K562 (cell line): ENCODE results near the gene TFAP2A. TPM values are rescaled to one million over a fixed set of nuclear protein-coding genes. Genes with fewer than 3 reads are reported as not detected.

ENCODE experiments used
- ATAC-seq: fragments of 200-7000 bp; cut with Tn5 transposase; 3 replicates; pipeline ENCODE4 v1.9.1; 2020; ENCODE audit warnings: moderate library complexity
- BruUV-seq: library from RNA; stranded (reverse); fragments of 400-500 nt; replicated peaks from 2 replicates; lab custom pipeline; 2021; lab: Mats Ljungman, UMichigan
- CTCF ChIA-PET: fragments of 300-600 bp; formaldehyde crosslinking; extraction: SDS; loops from one replicate; lab custom pipeline; 2021; ENCODE audit warnings: low intra/inter-chr PET ratio; lab: Yijun Ruan, JAX
- POLR2A ChIA-PET: fragments of 300-600, 350-650 bp; sonication (Branson Sonifier 250); formaldehyde crosslinking; extraction: SDS; loops from one replicate; lab custom pipeline; 2021; ENCODE audit warnings: antibody characterized with exemption, inconsistent platforms; lab: Yijun Ruan, JAX
- DNase-seq, 4 experiments: peaks; one replicate each; pipeline versions ENCODE4 v3.0.0 to v3.0.0-alpha.2; 2011 to 2018; ENCODE audit warnings: low spot score in 3 of 4, mixed read lengths in 3 of 4; ENCODE audit errors: extremely low read depth in 1 of 4
- FAIRE-seq: peaks from 2 replicates; lab custom pipeline; 2011; peaks lifted over from hg19 to GRCh38; lab: Jason Lieb, UNC
- H2AFZ ChIP-seq: 2 replicates; pipeline ENCODE4 v1.6.0; 2011; ENCODE audit warnings: low read depth, low read length, control low read depth, inconsistent platforms
- H3K27ac ChIP-seq: fragments of 200-600 bp; 3 replicates; pipeline ENCODE4 v1.8.0; 2011; ENCODE audit warnings: low read depth, mild to moderate bottlenecking, control low read depth, inconsistent platforms, low read length, moderate library complexity, mixed read lengths; ENCODE audit errors: extremely low read depth
- H3K27me3 ChIP-seq, 2 experiments: fragments of 300-600 bp in 1 of 2; 2 replicates in 1 of 2; 3 replicates in 1 of 2; pipeline versions ENCODE4 v1.6.0 to v1.8.0; 2011; ENCODE audit warnings: inconsistent platforms in 2 of 2, low read length in 2 of 2, mild to moderate bottlenecking in 1 of 2, mixed read lengths in 1 of 2, moderate library complexity in 1 of 2; ENCODE audit not compliant: control insufficient read depth in 2 of 2, insufficient read depth in 2 of 2
- H3K36me3 ChIP-seq: fragments of 300-600 bp; 3 replicates; pipeline ENCODE4 v1.8.0; 2011; ENCODE audit warnings: mild to moderate bottlenecking, low read length, inconsistent platforms; ENCODE audit not compliant: control insufficient read depth, insufficient read depth
- H3K4me1 ChIP-seq, 2 experiments: fragments of 200-600 bp in 1 of 2; replicated peaks in 1 of 2; 2 replicates in 1 of 2; 3 replicates in 1 of 2; pipeline versions ENCODE4 v1.5.1 to v1.8.0; 2011; ENCODE audit warnings: inconsistent platforms in 2 of 2, low read length in 2 of 2, mild to moderate bottlenecking in 1 of 2, mixed read lengths in 1 of 2, moderate library complexity in 1 of 2; ENCODE audit not compliant: control insufficient read depth in 2 of 2, insufficient read depth in 2 of 2
- H3K4me2 ChIP-seq: 2 replicates; pipeline ENCODE4 v1.6.1; 2011; ENCODE audit warnings: low read length, control low read depth, inconsistent platforms, mixed read lengths; ENCODE audit not compliant: insufficient read depth
- H3K4me3 ChIP-seq: fragments of 200-600 bp; sonication (generic), shearing (Covaris generic); 2 replicates; pipeline ENCODE4 v1.5.1; 2016; ENCODE audit warnings: control low read depth, inconsistent platforms
- H3K79me2 ChIP-seq: fragments of 200-600 bp; 3 replicates; pipeline ENCODE4 v1.8.0; 2011; ENCODE audit warnings: low read length, inconsistent platforms; ENCODE audit not compliant: control insufficient read depth, insufficient read depth
- H3K9ac ChIP-seq, 2 experiments: 2 replicates each; pipeline versions ENCODE4 v1.6.0 to v1.6.1; 2011; ENCODE audit warnings: low read depth in 2 of 2, low read length in 2 of 2, control low read depth in 1 of 2, inconsistent platforms in 1 of 2, mild to moderate bottlenecking in 1 of 2, mixed read lengths in 1 of 2; ENCODE audit not compliant: insufficient read depth in 1 of 2
- H3K9me1 ChIP-seq: one replicate; pipeline ENCODE4 v1.6.0; 2011; ENCODE audit warnings: inconsistent platforms, mild to moderate bottlenecking, low read length, moderate library complexity; ENCODE audit not compliant: control insufficient read depth, insufficient read depth
- H3K9me3 ChIP-seq: replicated peaks from 2 replicates; pipeline ENCODE4 v1.5.1; 2011; ENCODE audit warnings: low read depth, low read length, inconsistent platforms; ENCODE audit not compliant: control insufficient read depth, insufficient read depth
- H4K20me1 ChIP-seq: replicated peaks from 2 replicates; pipeline ENCODE4 v1.6.1; 2011; ENCODE audit warnings: low read length, inconsistent platforms, mixed read lengths; ENCODE audit not compliant: control insufficient read depth, insufficient read depth
- BDP1 ChIP-seq: IDR thresholded peaks from 3 replicates; pipeline ENCODE4 v1.6.1; 2011; ENCODE audit not compliant: insufficient read length, insufficient read depth
- DMBX1 ChIP-seq: fragments of 250-450 bp; sonication (Bioruptor Pico); IDR thresholded peaks from 2 replicates; pipeline ENCODE4 v1.8.0; 2022; ENCODE audit warnings: inconsistent platforms, mild to moderate bottlenecking, moderate library complexity, borderline replicate concordance
- KAT8 ChIP-seq: fragments of 450-650 bp; IDR thresholded peaks from 2 replicates; pipeline ENCODE4 v1.6.1; 2016; ENCODE audit warnings: low read depth, mild to moderate bottlenecking
- L3MBTL2 ChIP-seq: fragments of 450-650 bp; IDR thresholded peaks from 2 replicates; pipeline ENCODE4 v1.6.1; 2016; ENCODE audit warnings: mild to moderate bottlenecking, moderate library complexity
- MIER1 ChIP-seq: fragments of 450-650 bp; IDR thresholded peaks from 2 replicates; pipeline ENCODE4 v1.6.1; 2016; ENCODE audit warnings: antibody characterized with exemption, mild to moderate bottlenecking, low read depth
- NUFIP1 ChIP-seq: fragments of 450-650 bp; IDR thresholded peaks from 2 replicates; pipeline ENCODE4 v1.6.1; 2018; ENCODE audit not compliant: partially characterized antibody
- RBM34 ChIP-seq: fragments of 200-400 bp; formaldehyde crosslinking; IDR thresholded peaks from 2 replicates; pipeline ENCODE4 v1.6.1; 2018; ENCODE audit warnings: low read length, borderline replicate concordance; ENCODE audit not compliant: insufficient read depth
- SMARCB1 ChIP-seq: IDR thresholded peaks from 2 replicates; pipeline ENCODE4 v1.6.1; 2011; ENCODE audit warnings: improper control_type of control experiment, low read depth; ENCODE audit not compliant: insufficient read length
- WGBS: fragments of 100-300 bp; shearing (Covaris generic); methylation state at CpG from one replicate; pipeline ENCODE4 v1.1.6; 2016; ENCODE audit warnings: low coverage, mixed read lengths; ENCODE audit not compliant: insufficient coverage; ENCODE audit errors: missing lambda C conversion rate; 5-methylcytosine and 5-hydroxymethylcytosine counted together
- in situ Hi-C: fragments of 300-500 bp; cut with MboI; formaldehyde crosslinking; loops from 4 replicates; pipeline ENCODE4 v1.15.0; 2018; ENCODE audit warnings: inconsistent platforms, mixed read lengths
- intact Hi-C: fragments of 100-400 bp; cut with micrococcal nuclease; formaldehyde crosslinking; loops from 2 replicates; pipeline ENCODE4 v1.14.2; 2022
- polyA plus RNA-seq, 8 experiments: library from polyadenylated mRNA; depleted of rRNA in 4 of 8; stranded (reverse) in 5 of 8; unstranded in 3 of 8; fragments of >200 nt; fragmentation: Nextera tagmentation in 2 of 8; fragmentation: Illumina TruSeq in 1 of 8; extraction: Ambion mirVana in 2 of 8; extraction: Trizol in 1 of 8; gene quantifications; 2 replicates each; pipeline versions ENCODE4 v1.2.1 to v1.2.3, GENCODE V29; 2011 to 2014; ENCODE audit warnings: inconsistent platforms in 1 of 8, missing spikeins in 1 of 8
- total RNA-seq, 7 experiments: library from RNA; depleted of rRNA in 6 of 7; stranded (reverse); fragments of >200 nt in 6 of 7; fragmentation: Illumina TruSeq in 2 of 7; extraction: Trizol in 2 of 7; gene quantifications; 2 replicates each; pipeline versions ENCODE4 v1.2.1 to v1.2.3, GENCODE V29; 2011 to 2021; ENCODE audit warnings: low replicate concordance in 1 of 7
- TF ChIP-seq, protein P1 (sequence below): sonication (generic); formaldehyde crosslinking; IDR thresholded peaks from 2 replicates; pipeline ENCODE4 v1.4.0; 2020; ENCODE audit warnings: mild to moderate bottlenecking, missing genetic modification reagents
- TF ChIP-seq, protein P2 (sequence below): sonication (generic); formaldehyde crosslinking; IDR thresholded peaks from 2 replicates; pipeline ENCODE4 v1.8.1; 2022; ENCODE audit warnings: missing genetic modification reagents

The TFAP2A gene
- total and polyA plus RNA-seq, 9 of the 15 experiments (the other 6 are each of a cell fraction or from before 2014, with no cell fraction given), result 0.14 to 0.53 (median 0.19) TPM; not detected in 1

DNA sequence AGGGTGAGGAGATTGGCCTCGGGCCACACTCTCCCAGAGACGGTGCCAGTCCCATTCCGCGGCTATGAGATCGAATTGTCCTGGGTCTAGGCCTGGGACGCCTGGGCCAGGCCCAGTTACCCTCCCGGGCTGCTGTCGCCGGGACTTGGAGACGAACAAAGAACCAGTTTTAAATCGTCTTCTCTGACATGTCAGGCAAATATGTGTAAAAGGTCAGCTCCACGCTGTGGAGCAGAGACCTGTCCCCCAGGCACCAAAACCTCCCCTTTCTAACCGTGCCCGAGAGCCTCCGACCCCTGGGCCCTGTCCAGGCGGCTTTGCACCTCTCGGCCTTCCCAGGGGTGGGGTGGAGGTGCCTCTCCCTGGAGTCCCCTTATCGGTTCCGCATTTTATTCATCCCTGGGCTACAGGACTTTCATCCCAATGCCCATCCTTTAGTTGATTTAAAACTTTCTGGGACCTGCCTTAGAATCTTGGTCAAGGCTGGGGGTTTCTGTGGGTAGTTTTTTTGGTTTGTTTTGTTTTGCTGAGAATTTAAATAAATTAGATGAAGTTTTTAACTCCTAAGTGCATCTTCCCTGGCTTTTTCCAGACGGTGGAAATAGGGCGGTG lies 5.8 kb upstream of the TFAP2A start:
- Histone ChIP-seq H3K79me2 (no peaks in the 10 kb centered on the region), H3K27me3 (peaks cover 39 to 78% of the 10 kb centered on the region in 2 experiments), H3K4me3 (no peak overlapping the region), H3K9me3 (no peaks in the 10 kb centered on the region), H3K9me1 (no peaks in the 10 kb centered on the region), H3K9ac (no peak overlapping the region), H3K36me3 (no peaks in the 10 kb centered on the region), H3K4me1 (peaks cover 0 to 44% of the 10 kb centered on the region in 2 experiments; a peak in 2 of 5 replicates), H3K4me2 (no peak overlapping the region; the same call in 1 of the 2 replicates), H4K20me1 (no peaks in the 10 kb centered on the region; the same call in 1 of the 2 replicates), H3K27ac (no peak overlapping the region), H2AFZ (no peak overlapping the region)
- POLR2A ChIA-PET, result interaction anchor here (0.6 kb wide), 1 partner anchor 184 kb away, joined by 4 read pairs; no protein-coding TSS in a partner anchor
- CTCF ChIA-PET, result interaction anchor here (0.7 kb wide), 1 partner anchor 99 kb away, joined by 3 read pairs; no protein-coding TSS in a partner anchor
- ATAC-seq (no peak), DNase-seq (no peak), FAIRE-seq (no peak)
- in situ Hi-C loops (no loop called here), intact Hi-C loops (loop anchor here (10.0 kb wide), 1 partner anchor 1986 kb away; the partner anchor contains the start of gene SLC35B3)
- 17% methylated on average over 21 of the region's 21 CpGs for WGBS
- TF ChIP-seq, protein P1, sequence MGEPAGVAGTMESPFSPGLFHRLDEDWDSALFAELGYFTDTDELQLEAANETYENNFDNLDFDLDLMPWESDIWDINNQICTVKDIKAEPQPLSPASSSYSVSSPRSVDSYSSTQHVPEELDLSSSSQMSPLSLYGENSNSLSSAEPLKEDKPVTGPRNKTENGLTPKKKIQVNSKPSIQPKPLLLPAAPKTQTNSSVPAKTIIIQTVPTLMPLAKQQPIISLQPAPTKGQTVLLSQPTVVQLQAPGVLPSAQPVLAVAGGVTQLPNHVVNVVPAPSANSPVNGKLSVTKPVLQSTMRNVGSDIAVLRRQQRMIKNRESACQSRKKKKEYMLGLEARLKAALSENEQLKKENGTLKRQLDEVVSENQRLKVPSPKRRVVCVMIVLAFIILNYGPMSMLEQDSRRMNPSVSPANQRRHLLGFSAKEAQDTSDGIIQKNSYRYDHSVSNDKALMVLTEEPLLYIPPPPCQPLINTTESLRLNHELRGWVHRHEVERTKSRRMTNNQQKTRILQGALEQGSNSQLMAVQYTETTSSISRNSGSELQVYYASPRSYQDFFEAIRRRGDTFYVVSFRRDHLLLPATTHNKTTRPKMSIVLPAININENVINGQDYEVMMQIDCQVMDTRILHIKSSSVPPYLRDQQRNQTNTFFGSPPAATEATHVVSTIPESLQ, result no peak
- no peak for TF ChIP-seq SMARCB1
- no peak for TF ChIP-seq KAT8
- no peak for TF ChIP-seq L3MBTL2
- TF ChIP-seq DMBX1, result no peak
- no peak for TF ChIP-seq RBM34
- TF ChIP-seq NUFIP1, result no peak
- no peak for TF ChIP-seq BDP1
- TF ChIP-seq, protein P2, sequence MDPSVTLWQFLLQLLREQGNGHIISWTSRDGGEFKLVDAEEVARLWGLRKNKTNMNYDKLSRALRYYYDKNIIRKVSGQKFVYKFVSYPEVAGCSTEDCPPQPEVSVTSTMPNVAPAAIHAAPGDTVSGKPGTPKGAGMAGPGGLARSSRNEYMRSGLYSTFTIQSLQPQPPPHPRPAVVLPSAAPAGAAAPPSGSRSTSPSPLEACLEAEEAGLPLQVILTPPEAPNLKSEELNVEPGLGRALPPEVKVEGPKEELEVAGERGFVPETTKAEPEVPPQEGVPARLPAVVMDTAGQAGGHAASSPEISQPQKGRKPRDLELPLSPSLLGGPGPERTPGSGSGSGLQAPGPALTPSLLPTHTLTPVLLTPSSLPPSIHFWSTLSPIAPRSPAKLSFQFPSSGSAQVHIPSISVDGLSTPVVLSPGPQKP, result no peak
- no peak for TF ChIP-seq MIER1
- BruUV-seq, result no TSS peak
